ENCODE results near the gene TMEM63A.

DNA sequence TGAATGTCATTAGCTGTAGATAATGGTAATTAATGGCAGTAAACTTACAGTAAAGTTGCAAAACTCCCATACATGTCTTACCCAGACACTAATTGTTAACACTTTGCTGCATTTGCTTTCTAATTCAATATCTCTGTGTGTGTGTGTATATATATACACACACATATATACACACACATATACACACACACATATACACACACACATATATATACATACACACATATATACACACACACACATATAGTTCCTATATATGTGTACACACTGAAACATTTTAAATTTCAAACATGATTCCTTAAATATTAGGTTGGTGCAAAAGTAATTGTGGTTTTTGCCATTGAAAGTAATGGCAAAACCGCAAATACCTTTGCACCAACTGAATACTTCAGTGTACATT, 75.9 kb downstream of the TMEM63A start:
- TF ChIP-seq, protein P1, sequence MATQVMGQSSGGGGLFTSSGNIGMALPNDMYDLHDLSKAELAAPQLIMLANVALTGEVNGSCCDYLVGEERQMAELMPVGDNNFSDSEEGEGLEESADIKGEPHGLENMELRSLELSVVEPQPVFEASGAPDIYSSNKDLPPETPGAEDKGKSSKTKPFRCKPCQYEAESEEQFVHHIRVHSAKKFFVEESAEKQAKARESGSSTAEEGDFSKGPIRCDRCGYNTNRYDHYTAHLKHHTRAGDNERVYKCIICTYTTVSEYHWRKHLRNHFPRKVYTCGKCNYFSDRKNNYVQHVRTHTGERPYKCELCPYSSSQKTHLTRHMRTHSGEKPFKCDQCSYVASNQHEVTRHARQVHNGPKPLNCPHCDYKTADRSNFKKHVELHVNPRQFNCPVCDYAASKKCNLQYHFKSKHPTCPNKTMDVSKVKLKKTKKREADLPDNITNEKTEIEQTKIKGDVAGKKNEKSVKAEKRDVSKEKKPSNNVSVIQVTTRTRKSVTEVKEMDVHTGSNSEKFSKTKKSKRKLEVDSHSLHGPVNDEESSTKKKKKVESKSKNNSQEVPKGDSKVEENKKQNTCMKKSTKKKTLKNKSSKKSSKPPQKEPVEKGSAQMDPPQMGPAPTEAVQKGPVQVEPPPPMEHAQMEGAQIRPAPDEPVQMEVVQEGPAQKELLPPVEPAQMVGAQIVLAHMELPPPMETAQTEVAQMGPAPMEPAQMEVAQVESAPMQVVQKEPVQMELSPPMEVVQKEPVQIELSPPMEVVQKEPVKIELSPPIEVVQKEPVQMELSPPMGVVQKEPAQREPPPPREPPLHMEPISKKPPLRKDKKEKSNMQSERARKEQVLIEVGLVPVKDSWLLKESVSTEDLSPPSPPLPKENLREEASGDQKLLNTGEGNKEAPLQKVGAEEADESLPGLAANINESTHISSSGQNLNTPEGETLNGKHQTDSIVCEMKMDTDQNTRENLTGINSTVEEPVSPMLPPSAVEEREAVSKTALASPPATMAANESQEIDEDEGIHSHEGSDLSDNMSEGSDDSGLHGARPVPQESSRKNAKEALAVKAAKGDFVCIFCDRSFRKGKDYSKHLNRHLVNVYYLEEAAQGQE (IDR thresholded peaks at IDR 0.05): no peak
- TF ChIP-seq JUNB (IDR thresholded peaks at IDR 0.05) (no peak), EP300 (IDR thresholded peaks at IDR 0.05) (no peak)
